Neural crest cell (in vitro differentiated cells): Measurements from ENCODE around the gene COQ8B. TPM values are rescaled to one million over a fixed set of nuclear protein-coding genes. Genes with fewer than 3 reads are reported as not detected.

Experiments
- DNase-seq: peaks from one replicate; pipeline ENCODE4 v3.0.0; 2021; ENCODE audit warnings: low read depth, mixed read lengths, low spot score
- H3K27ac Mint-ChIP-seq: one replicate; pipeline ENCODE4 v1.8.0; 2021; ENCODE audit warnings: mild to moderate bottlenecking, mixed read lengths; ENCODE audit not compliant: unreplicated experiment
- H3K27me3 Mint-ChIP-seq: 2 replicates; pipeline ENCODE4 v1.8.0; 2021; ENCODE audit warnings: low read depth, mild to moderate bottlenecking, mixed read lengths
- H3K36me3 Mint-ChIP-seq: 2 replicates; pipeline ENCODE4 v1.8.0; 2021; ENCODE audit warnings: low read depth, mild to moderate bottlenecking, mixed read lengths
- H3K4me1 Mint-ChIP-seq: 2 replicates; pipeline ENCODE4 v1.8.0; 2021; ENCODE audit warnings: mixed read lengths
- H3K4me3 Mint-ChIP-seq: one replicate; pipeline ENCODE4 v1.8.0; 2021; ENCODE audit warnings: mild to moderate bottlenecking, mixed read lengths
- H3K9me3 Mint-ChIP-seq: 2 replicates; pipeline ENCODE4 v1.8.0; 2021; ENCODE audit warnings: mixed read lengths
- total RNA-seq: library from RNA; stranded (reverse); gene quantifications from 2 replicates; pipeline ENCODE4 v1.2.1, GENCODE V29; 2021
- TF ChIP-seq, protein P1 (sequence below): fragments of 200-600 bp; sonication (generic); conservative IDR thresholded peaks from 2 replicates; pipeline ENCODE4 v1.5.0; 2021; ENCODE audit warnings: antibody characterized with exemption, mild to moderate bottlenecking

COQ8B gene
- total RNA-seq, 1 donor from 2014 or later = 45.1 TPM

DNA sequence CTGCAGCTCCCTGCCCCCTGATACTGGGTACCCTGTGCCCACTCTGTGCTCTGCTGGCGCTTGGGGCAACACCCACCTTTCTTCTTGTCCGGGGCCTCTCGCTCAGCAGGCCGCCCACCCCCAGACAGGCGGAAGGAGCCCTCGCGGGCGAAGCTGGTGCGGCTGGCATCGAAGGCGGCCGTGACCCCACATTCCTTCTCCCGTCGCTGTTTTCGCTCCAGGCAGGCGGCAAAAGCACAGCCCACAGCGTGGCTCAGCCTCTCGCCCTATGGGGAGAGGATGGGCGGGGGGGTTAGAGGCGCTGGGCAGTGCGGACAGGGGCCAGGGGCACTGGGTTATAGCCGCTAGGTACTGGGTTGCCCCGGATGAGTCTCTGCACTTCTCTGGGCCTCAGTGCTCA is 39.5 kb downstream of the COQ8B start:
- Mint-ChIP-seq H3K9me3 (no peaks in the 10 kb centered on the region), H3K4me1 (no peaks in the 10 kb centered on the region), H3K27me3 (no peaks in the 10 kb centered on the region), H3K36me3 (peaks cover 3% of the 10 kb centered on the region), H3K27ac (no peak overlapping the region), H3K4me3 (no peak overlapping the region)
- TF ChIP-seq, protein P1, sequence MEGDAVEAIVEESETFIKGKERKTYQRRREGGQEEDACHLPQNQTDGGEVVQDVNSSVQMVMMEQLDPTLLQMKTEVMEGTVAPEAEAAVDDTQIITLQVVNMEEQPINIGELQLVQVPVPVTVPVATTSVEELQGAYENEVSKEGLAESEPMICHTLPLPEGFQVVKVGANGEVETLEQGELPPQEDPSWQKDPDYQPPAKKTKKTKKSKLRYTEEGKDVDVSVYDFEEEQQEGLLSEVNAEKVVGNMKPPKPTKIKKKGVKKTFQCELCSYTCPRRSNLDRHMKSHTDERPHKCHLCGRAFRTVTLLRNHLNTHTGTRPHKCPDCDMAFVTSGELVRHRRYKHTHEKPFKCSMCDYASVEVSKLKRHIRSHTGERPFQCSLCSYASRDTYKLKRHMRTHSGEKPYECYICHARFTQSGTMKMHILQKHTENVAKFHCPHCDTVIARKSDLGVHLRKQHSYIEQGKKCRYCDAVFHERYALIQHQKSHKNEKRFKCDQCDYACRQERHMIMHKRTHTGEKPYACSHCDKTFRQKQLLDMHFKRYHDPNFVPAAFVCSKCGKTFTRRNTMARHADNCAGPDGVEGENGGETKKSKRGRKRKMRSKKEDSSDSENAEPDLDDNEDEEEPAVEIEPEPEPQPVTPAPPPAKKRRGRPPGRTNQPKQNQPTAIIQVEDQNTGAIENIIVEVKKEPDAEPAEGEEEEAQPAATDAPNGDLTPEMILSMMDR = no peak
- no peak for DNase-seq

DNA sequence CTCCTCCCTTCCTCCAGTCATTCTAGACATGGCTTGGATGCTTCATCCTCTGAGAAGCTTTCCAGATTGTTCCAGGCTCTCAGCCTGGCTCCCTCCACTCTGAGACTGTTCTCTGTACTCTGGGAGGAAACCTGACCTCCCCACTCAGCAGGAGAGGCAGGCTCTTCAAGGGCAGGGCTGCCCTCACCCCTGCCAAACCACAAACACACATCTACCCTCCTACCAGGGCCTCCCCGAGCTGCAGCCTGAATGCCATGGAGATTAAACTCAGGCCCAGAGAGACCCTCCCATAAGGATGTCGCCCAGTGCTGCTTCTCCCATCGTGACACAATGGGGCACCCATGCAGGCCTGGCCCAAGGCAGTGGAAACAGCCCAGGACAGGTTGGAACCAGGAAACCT is 42.4 kb downstream of the COQ8B start:
- H3K4me1 Mint-ChIP-seq = no peaks in the 10 kb centered on the region
- TF ChIP-seq, protein P1 = no peak
- no peak for DNase-seq
- H3K36me3 Mint-ChIP-seq = peaks cover 20% of the 10 kb centered on the region
- H3K4me3 Mint-ChIP-seq = no peak overlapping the region
- H3K9me3 Mint-ChIP-seq = peaks cover 2% of the 10 kb centered on the region
- H3K27ac Mint-ChIP-seq = peak overlapping the region; percentile 27
- H3K27me3 Mint-ChIP-seq = no peaks in the 10 kb centered on the region

DNA sequence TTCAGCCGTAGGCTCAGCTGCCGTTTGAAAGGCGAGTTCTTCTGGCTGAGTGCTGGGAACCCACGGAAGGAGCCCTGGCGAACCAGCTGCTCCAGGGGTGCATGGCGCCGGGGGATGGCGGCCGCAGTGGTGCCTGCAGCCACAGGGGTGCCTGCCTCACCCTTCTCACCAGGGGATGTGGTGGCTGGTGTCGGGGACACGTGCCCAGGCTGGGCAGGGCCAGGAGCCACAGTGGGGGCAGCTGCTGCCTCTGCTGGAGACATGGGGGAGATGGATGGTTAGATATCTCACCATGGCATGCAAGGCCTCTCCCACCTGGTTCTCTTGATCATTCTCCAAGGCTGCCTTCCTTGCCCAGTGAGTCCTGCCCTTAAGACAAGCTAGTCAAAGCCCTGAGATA is 43.3 kb downstream of the COQ8B start:
- Mint-ChIP-seq H3K9me3 (peaks cover 5% of the 10 kb centered on the region), H3K4me1 (no peaks in the 10 kb centered on the region), H3K36me3 (peaks cover 26% of the 10 kb centered on the region), H3K27me3 (no peaks in the 10 kb centered on the region), H3K4me3 (no peak overlapping the region), H3K27ac (no peak overlapping the region)
- no peak for DNase-seq
- TF ChIP-seq, protein P1 = no peak

DNA sequence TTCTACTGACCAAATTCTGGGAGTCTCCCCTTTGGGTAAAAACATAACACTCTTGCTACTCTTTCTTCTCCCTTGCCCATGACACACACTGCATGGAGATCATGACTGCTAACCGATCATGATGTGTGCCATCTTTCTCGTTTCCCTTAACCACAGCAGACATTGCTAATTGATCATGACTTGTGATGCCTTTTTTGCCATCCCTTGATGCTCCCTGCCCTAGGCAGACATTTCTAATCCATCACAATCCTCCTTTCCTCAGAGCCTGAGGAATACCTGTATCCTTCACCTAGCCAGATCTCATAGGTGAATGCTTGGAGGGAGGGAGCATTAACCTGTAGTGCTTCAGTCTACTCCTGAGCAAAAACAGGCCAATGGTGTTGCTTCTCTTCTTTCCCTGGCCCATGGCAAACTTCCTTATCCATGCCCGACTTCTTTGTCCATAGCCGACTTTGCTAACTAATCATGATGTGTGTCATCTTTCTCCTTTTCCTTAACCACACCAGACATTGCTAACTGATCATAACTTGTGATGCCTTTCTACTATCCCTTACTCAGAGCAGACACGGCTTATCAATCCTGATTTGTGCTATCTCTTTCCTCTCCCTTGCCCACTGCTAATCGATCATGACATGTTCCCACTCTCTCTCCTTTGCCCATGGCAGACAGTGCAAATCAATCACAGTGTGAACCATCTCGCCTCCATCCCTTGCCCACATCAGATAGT is 44.0 kb downstream of the COQ8B start:
- DNase-seq = no peak
- Mint-ChIP-seq H3K4me1 (no peaks in the 10 kb centered on the region), H3K9me3 (peaks cover 5% of the 10 kb centered on the region), H3K36me3 (peaks cover 25% of the 10 kb centered on the region), H3K27ac (no peak overlapping the region), H3K4me3 (no peak overlapping the region), H3K27me3 (no peaks in the 10 kb centered on the region)
- TF ChIP-seq, protein P1 = no peak

GRCh38 chr19:40672038-40672437 is 44.6 kb downstream of the COQ8B start:
- Mint-ChIP-seq H3K27ac (no peak overlapping the region), H3K27me3 (no peaks in the 10 kb centered on the region), H3K9me3 (peaks cover 5% of the 10 kb centered on the region), H3K36me3 (peaks cover 22% of the 10 kb centered on the region), H3K4me3 (no peak overlapping the region), H3K4me1 (no peaks in the 10 kb centered on the region)
- no peak for DNase-seq
- TF ChIP-seq, protein P1 = no peak
